Neural cell (in vitro differentiated cells): Measurements from ENCODE around the gene DSC3. TPM values are rescaled to one million over a fixed set of nuclear protein-coding genes. Genes with fewer than 3 reads are reported as not detected.

ENCODE experiments used
- H2AFZ ChIP-seq: fragments of 200-600, 300-800 bp; sonication (generic), shearing (Covaris generic); 2 replicates; pipeline ENCODE4 v1.6.0; 2014; ENCODE audit warnings: low read depth, mild to moderate bottlenecking, antibody characterized with exemption, low read length, moderate library complexity
- H3F3A ChIP-seq: fragments of 200-600 bp; shearing (Covaris generic); 2 replicates; pipeline ENCODE4 v1.6.1; 2016; ENCODE audit warnings: mild to moderate bottlenecking, moderate library complexity, mixed read lengths, antibody characterized with exemption, low read length; ENCODE audit not compliant: insufficient read depth, poor library complexity, severe bottlenecking
- H3K27ac ChIP-seq: fragments of 200-600, 300-800 bp; sonication (generic), shearing (Covaris generic); 2 replicates; pipeline ENCODE4 v1.5.1; 2014; ENCODE audit warnings: mild to moderate bottlenecking, low read length, moderate library complexity
- H3K27me3 ChIP-seq: fragments of 300-800, 200-600 bp; sonication (generic), shearing (Covaris generic); 2 replicates; pipeline ENCODE4 v1.6.0; 2014; ENCODE audit warnings: mild to moderate bottlenecking, low read depth, low read length, moderate library complexity; ENCODE audit not compliant: insufficient read depth
- H3K36me3 ChIP-seq: fragments of 300-800, 200-600 bp; sonication (generic), shearing (Covaris generic); 2 replicates; pipeline ENCODE4 v1.5.1; 2014; ENCODE audit warnings: mild to moderate bottlenecking, antibody characterized with exemption, low read length, moderate library complexity; ENCODE audit not compliant: insufficient read depth
- H3K4me2 ChIP-seq: fragments of 300-800, 200-600 bp; sonication (generic), shearing (Covaris generic); 2 replicates; pipeline ENCODE4 v1.6.0; 2014; ENCODE audit warnings: mild to moderate bottlenecking, low read length
- H3K4me3 ChIP-seq: fragments of 300-800, 200-600 bp; sonication (generic), shearing (Covaris generic); 2 replicates; pipeline ENCODE4 v1.5.1; 2014; ENCODE audit warnings: mild to moderate bottlenecking, low read length, moderate library complexity
- H3K79me2 ChIP-seq: fragments of 200-600 bp; shearing (Covaris generic); replicated peaks from 2 replicates; pipeline ENCODE4 v1.6.0; 2014; ENCODE audit warnings: mild to moderate bottlenecking, low read length, moderate library complexity; ENCODE audit not compliant: insufficient read depth
- H3K9ac ChIP-seq: fragments of 300-800, 200-600 bp; sonication (generic), shearing (Covaris generic); 2 replicates; pipeline ENCODE4 v1.6.1; 2016; ENCODE audit warnings: mild to moderate bottlenecking, low read length, mixed read lengths
- H3K9me2 ChIP-seq: fragments of 200-600 bp; shearing (Covaris generic); 2 replicates; pipeline ENCODE4 v1.6.1; 2016; ENCODE audit warnings: mild to moderate bottlenecking, low read length, mixed read lengths; ENCODE audit not compliant: insufficient read depth
- H3K9me3 ChIP-seq: fragments of 200-600, 300-800 bp; sonication (generic), shearing (Covaris generic); 2 replicates; pipeline ENCODE4 v1.6.1; 2016; ENCODE audit warnings: mild to moderate bottlenecking, mixed run types, low read length, moderate library complexity, mixed read lengths
- H4K20me1 ChIP-seq: fragments of 200-600 bp; shearing (Covaris generic); 2 replicates; pipeline ENCODE4 v1.6.1; 2016; ENCODE audit warnings: mild to moderate bottlenecking, mixed run types; ENCODE audit not compliant: insufficient read depth
- CTCF ChIP-seq: fragments of 450-650 bp; IDR thresholded peaks from 2 replicates; pipeline ENCODE4 v1.5.1; 2014; ENCODE audit warnings: antibody characterized with exemption, mild to moderate bottlenecking, moderate library complexity; ENCODE audit not compliant: poor library complexity, severe bottlenecking
- EP300 ChIP-seq: fragments of 450-650 bp; conservative IDR thresholded peaks from 2 replicates; pipeline ENCODE4 v1.6.1; 2014; ENCODE audit warnings: antibody characterized with exemption, mild to moderate bottlenecking, moderate library complexity; ENCODE audit not compliant: poor library complexity, severe bottlenecking
- EZH2 ChIP-seq: fragments of 200-600, 300-800 bp; shearing (Covaris generic), sonication (generic); IDR thresholded peaks from 2 replicates; pipeline ENCODE4 v1.6.1; 2014; ENCODE audit warnings: antibody characterized with exemption, low read length, borderline replicate concordance, mild to moderate bottlenecking; ENCODE audit not compliant: insufficient read depth, poor library complexity, severe bottlenecking
- MXI1 ChIP-seq: fragments of 450-650 bp; conservative IDR thresholded peaks from 2 replicates; pipeline ENCODE4 v1.6.1; 2014; ENCODE audit warnings: antibody characterized with exemption, mild to moderate bottlenecking; ENCODE audit not compliant: poor library complexity, severe bottlenecking
- POLR2AphosphoS5 ChIP-seq: IDR thresholded peaks from 2 replicates; pipeline ENCODE4 v1.6.1; 2012
- RAD21 ChIP-seq: fragments of 450-650 bp; conservative IDR thresholded peaks from 2 replicates; pipeline ENCODE4 v1.6.1; 2014; ENCODE audit warnings: antibody characterized with exemption, mild to moderate bottlenecking, moderate library complexity
- REST ChIP-seq: IDR thresholded peaks from 2 replicates; pipeline ENCODE4 v1.6.1; 2012; ENCODE audit warnings: borderline replicate concordance
- SMC3 ChIP-seq: fragments of 450-650 bp; conservative IDR thresholded peaks from 2 replicates; pipeline ENCODE4 v1.6.1; 2014; ENCODE audit warnings: antibody characterized with exemption, mild to moderate bottlenecking, moderate library complexity; ENCODE audit not compliant: poor library complexity
- TAF1 ChIP-seq: IDR thresholded peaks from 2 replicates; pipeline ENCODE4 v1.6.1; 2012; ENCODE audit warnings: low read depth
- polyA plus RNA-seq: library from polyadenylated mRNA; depleted of rRNA; stranded (reverse); fragments of >200 nt; gene quantifications from 2 replicates; pipeline ENCODE4 v1.2.3, GENCODE V29; 2014

The DSC3 gene
- polyA plus RNA-seq, 1 donor from 2014 or later: not detected

- Histone ChIP-seq H3K4me2 (no peak overlapping the region), H3K4me3 (no peak overlapping the region), H3K9me3 (no peaks in the 10 kb centered on the region), H3K9me2 (no peaks in the 10 kb centered on the region), H2AFZ (no peak overlapping the region), H3K79me2 (no peaks in the 10 kb centered on the region), H3K36me3 (no peaks in the 10 kb centered on the region), H3K9ac (no peak overlapping the region), H3F3A (no peaks in the 10 kb centered on the region), H3K27ac (no peak overlapping the region), H3K27me3 (no peaks in the 10 kb centered on the region), H4K20me1 (no peaks in the 10 kb centered on the region)
- TF ChIP-seq SMC3 (no peak), POLR2AphosphoS5 (no peak), REST (no peak), TAF1 (no peak)
These were observed 23.7 kb upstream of the DSC3 start for GRCh38 chr18:31066266-31066665.

GRCh38 chr18:31065036-31065773, 22.7 kb upstream of the DSC3 start:
- Histone ChIP-seq H3K36me3 (no peaks in the 10 kb centered on the region), H3K27ac (no peak overlapping the region), H3K4me3 (no peak overlapping the region), H3K9me2 (no peaks in the 10 kb centered on the region), H3K9ac (no peak overlapping the region), H2AFZ (no peak overlapping the region), H4K20me1 (no peaks in the 10 kb centered on the region), H3K4me2 (no peak overlapping the region), H3K79me2 (no peaks in the 10 kb centered on the region), H3K9me3 (no peaks in the 10 kb centered on the region), H3K27me3 (no peaks in the 10 kb centered on the region), H3F3A (no peaks in the 10 kb centered on the region)
- TF ChIP-seq CTCF (no peak), REST (no peak), MXI1 (no peak), EP300 (no peak), POLR2AphosphoS5 (no peak), SMC3 (no peak), TAF1 (no peak), RAD21 (no peak), EZH2 (no peak)
